ENCODE data around the gene ATF5.
"Not testable (repeated sequence)": the region's sequence is repeated elsewhere in the genome, so short reads cannot be mapped to it uniquely, and the experiment has no call there.

ATF5 gene

GRCh38 chr19:49923055-49924003 is 5.7 kb upstream of the ATF5 start:
- DNase-seq = no peak

- DNase-seq = peak; percentile 17 to 88
Observed at GRCh38 chr19:49924004-49924880, 4.8 kb upstream of the ATF5 start.

- not testable (repeated sequence) for DNase-seq
Observed at GRCh38 chr19:49924881-49925210, 4.2 kb upstream of the ATF5 start.

GRCh38 chr19:49925486-49925885 is 3.5 kb upstream of the ATF5 start:
- no peak for DNase-seq

- no peak for DNase-seq
Observed at GRCh38 chr19:49926515-49926914, 2.5 kb upstream of the ATF5 start.

- DNase-seq = no peak
Observed at GRCh38 chr19:49927526-49928264, 1.3 kb upstream of the ATF5 start.

GRCh38 chr19:49929611-49930482 is 842 bp downstream of the ATF5 start:
- peak; percentile 91 to 98 for DNase-seq

- peak; percentile 58 to 61 for DNase-seq
Observed at GRCh38 chr19:49930483-49931011, 1.5 kb downstream of the ATF5 start.

- DNase-seq = no peak
Observed at GRCh38 chr19:49931293-49932040, 2.5 kb downstream of the ATF5 start.

- DNase-seq = no peak
Observed at GRCh38 chr19:49932041-49932451, 3.0 kb downstream of the ATF5 start.

- no peak for DNase-seq
Observed at GRCh38 chr19:49932731-49933131, 3.7 kb downstream of the ATF5 start.

- DNase-seq = no peak
Observed at GRCh38 chr19:49933643-49934042, 4.6 kb downstream of the ATF5 start.

GRCh38 chr19:49936549-49936948 is 7.5 kb downstream of the ATF5 start:
- DNase-seq = no peak

GRCh38 chr19:49937750-49938381 is 8.9 kb downstream of the ATF5 start:
- DNase-seq = peak; percentile 61 to 87

- DNase-seq = no peak
Observed at GRCh38 chr19:49938662-49939061, 9.7 kb downstream of the ATF5 start.

GRCh38 chr19:49939721-49940481 is 10.9 kb downstream of the ATF5 start:
- no peak for DNase-seq

GRCh38 chr19:49940482-49940791 is 11.4 kb downstream of the ATF5 start:
- DNase-seq = no peak

GRCh38 chr19:49944567-49944966 is 15.6 kb downstream of the ATF5 start:
- DNase-seq = not testable (repeated sequence)

GRCh38 chr19:49946415-49946814 is 17.4 kb downstream of the ATF5 start:
- DNase-seq = no peak
